NK-92 treated with Interleukin-12 subunit alpha and Interleukin-12 subunit beta, amount 100 ng/mL, for 24 hours (cell line): ENCODE measurements around the gene TFAP2B.

Experiments used
- DNase-seq: peaks from one replicate; lab custom pipeline; 2025; lab: John Stamatoyannopoulos, UW

The TFAP2B gene

DNA sequence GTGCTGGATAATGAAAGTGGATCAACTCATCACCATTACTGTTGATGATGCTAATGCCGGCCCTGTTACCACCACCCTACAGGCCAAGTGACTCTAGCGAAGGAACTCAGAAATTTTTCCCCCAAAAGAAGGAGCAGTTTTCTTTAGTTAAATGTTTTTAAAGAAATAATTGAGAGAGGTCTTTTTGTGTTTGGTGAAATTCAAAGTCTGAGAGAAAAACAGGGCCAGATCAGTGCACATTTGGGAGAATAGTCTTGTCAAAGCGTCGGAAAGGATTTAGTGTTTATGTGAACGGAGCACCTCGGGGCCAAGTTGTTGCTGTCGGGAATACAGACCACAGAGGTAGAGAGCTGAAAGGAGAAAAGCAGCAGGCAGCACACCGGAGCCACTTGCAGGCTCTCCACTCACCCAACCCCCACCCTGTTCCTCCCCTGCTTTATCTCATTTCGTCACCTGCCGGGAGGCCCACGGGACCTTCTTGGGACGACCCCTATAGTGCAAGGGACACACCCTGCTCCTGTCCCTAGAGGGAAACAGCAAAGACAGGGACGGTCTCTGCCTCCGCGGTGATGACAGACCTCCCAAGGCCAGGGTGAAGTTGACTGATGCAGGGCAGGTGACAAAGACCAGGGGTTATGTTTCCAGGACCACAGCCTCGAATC, 6.8 kb downstream of the TFAP2B start:
- no peak for DNase-seq

DNA sequence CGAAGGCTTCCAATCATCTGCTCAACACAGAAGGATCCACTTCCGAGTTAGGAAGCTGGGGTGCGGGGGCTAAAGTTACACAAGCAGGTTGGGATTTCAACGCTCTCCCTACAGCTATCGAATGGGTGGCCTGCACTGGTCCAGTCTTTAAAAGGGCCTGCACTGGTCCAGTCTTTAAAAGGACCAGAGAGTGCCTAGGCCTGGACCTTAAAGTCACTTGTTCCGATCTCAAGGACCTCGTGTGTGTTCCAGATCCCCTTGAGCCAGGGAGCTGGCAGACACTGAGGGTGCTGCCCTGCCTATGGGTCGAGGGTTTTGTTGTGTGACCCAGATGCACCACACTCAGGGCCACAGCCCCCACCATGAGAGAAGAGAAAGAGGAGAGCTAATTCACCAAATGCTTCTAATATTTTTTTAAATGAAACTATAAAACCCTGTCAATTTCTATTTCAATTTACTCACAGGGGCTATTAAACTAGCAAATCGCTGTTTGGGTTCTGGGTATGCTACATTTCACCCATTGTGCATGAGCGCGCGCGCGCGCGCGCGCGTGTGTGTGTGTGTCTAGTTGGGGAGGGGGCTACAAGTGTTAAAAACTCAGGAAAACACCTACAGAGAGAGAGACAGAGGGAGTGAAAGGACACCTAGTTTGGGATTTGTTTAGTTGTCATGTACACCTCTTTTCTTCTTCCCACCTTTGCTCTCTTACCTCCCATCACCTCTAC, 7.5 kb downstream of the TFAP2B start:
- no peak for DNase-seq

DNA sequence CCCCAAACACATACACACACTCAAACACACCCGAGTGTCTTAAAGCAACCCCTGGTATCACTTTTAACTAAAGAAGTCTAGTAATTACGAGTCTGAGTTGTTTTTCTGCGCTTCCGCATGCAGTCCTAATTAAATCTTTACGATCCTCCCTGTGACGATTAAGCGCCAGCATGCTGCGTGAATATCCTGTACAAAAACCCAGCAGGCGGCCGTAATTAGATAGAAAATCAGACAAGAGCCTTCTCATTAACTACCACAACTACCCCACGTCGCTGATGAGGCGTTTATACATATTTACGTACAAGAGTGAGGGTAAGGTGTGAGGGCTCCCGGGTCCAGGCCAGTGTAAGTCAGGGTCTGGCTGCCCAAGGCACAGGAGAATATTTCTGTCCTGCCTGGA, 8.1 kb downstream of the TFAP2B start:
- no peak for DNase-seq

DNA sequence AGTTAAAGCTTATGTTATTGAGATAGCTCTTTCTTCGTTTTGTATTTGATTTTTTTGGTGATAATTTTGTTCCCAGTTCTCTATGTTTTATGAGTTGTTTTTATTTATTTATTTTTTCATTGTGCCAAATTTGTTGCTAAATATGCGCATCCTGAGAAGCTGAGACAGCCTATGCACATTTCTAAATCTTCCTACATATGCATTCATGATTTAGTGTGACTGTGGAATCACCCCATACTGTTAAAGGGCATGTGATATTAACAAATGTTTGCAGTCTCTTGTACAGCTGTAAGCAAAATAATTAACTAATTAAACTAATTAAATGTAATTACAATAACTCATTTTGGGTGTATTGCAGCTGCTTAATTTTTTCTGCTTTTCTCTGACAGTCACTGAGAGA, 10.4 kb downstream of the TFAP2B start:
- DNase-seq = no peak

DNA sequence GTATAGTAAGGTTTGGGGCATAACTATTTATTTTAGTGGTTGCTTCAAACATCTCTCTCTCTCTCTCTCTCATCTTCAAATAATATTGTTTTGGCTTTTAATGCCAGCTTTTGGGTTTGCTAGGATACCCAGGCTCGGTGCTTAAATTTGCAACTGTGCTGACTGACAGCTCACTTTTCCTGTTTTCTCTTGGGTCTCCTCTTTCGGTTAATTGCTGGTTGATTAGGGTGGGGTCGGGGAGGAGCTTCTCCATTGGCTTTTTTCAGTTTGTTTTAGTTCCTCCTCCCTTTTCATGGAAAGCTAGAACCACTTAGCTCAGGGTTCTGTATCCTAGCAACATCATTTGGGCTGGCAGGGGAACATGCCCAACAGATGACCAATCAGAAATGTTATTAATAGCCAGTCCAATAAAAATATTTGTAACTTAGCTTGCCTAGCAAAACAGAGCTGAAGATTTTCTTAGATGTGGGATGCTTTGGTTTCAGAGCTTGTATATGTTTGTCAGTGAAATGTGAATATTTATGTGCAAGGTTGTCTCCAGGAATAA, 11.3 kb downstream of the TFAP2B start:
- DNase-seq = no peak

DNA sequence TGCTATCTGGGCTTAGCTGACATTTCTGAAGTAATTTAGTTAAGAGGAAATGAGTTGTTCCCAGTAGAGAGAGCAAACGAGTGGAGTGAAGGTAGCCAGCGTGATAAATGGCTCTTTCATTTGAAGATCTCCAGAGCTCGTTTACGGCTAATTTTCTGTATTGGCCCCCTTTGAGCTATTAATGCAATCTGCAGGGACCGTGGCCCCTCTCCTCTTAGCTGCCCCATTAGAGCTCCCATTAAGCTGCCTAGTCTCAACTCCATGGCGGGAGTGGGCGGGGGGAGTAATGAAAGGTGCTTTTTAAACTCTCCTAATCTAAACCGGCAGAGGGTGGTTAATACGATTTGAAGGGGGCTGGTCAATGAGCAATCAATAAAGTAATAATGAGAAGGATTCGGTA, 12.5 kb downstream of the TFAP2B start:
- DNase-seq = no peak

DNA sequence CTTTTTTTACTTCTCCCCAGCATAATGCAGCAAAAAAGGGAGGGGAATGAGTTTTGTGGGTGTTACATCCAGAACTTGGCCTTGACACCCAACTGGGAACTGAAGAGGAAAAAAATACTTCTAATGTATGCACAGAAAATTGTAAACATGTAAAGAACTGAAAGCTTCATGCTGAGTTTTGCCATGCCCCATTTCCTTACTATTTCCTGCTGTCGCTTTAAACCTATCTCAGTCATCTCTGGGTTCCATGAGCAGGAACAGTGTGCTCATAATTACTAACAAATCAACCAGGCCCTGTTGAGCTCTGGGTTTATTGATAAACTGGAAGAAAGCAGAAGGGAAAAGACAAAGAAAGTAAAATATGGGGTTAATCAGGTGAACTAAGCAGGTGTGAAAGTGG, 14.2 kb downstream of the TFAP2B start:
- no peak for DNase-seq

DNA sequence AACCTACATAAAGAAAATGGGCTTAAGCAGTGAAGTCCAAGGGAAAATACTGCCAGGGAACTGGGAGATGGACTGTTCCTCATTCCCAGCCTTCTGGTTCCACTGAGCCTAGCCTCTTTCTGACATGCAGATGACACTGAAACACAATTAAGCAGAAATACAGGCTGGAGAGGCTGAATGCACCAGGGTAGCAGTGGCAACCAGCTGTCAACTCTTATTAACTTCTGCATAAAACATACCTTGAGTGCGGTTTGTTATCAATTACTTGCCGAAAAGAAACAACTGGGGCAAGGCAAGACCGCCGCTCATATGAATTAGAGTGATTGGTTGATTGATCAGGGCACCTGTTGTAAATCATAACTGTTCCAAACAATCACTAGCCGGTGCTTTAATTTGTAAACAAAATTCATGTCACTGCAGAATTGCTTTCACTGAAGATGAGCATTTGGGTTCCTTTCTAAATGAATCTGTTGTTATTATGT, 16.3 kb downstream of the TFAP2B start:
- DNase-seq = no peak

DNA sequence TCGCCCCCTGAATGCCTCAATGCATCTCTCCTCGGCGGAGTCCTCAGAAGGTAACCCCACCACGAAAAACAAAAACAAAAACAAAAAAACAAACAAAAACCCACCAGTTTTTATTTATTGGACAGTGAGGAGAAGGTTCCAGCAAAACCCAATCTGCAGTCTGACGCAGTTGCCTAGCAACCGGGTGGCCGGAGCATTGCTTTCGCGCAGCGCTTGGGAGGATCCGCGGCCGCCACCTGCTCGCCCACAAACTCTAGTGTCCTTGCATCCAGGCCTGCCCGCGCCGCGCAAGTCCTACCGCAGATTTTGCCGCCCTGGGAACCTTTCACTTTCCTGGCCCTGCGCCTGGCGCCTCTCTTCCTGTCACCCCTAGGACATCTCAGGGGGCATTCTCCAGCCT, 17.6 kb downstream of the TFAP2B start:
- no peak for DNase-seq

DNA sequence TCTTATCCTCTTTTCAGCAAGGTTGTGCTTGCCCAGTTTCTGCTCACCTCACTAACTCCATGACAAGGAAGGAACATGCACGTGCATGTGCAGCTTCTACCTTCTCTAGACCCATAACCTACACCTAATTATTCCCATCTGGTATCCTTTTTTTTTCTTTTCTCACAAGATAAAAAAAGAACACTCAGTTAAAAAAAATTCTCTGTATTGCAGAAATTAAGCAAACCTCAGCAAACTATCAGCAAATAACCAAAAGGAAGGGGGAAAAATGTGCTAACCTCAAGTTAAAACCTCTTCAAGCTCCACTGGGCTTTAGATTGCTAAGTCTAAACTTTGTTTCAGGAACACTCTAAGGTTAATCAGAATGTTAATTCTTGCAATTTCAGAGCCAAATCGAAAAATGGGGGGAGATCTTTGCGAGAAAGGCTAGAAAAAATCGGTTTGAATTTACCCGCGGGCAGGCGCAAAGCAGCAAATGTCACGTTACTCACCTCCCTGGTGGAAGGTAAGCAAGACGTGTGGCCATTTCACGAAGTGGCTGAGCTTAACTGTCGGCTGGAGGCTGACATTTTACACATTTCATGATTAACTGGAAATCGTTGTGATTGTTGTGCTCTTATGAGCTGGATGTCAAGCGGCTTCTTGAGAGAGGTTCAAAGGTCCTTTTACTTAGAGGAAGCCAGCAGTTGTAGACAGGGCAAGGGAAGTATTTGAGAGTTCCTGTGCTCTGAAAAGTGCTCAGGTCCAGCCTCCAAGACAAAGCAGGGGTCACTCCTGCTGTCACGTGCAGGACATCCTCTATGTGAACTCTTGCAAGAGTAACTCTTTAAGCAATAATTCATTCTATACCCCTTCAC, 19.1 kb downstream of the TFAP2B start:
- no peak for DNase-seq

DNA sequence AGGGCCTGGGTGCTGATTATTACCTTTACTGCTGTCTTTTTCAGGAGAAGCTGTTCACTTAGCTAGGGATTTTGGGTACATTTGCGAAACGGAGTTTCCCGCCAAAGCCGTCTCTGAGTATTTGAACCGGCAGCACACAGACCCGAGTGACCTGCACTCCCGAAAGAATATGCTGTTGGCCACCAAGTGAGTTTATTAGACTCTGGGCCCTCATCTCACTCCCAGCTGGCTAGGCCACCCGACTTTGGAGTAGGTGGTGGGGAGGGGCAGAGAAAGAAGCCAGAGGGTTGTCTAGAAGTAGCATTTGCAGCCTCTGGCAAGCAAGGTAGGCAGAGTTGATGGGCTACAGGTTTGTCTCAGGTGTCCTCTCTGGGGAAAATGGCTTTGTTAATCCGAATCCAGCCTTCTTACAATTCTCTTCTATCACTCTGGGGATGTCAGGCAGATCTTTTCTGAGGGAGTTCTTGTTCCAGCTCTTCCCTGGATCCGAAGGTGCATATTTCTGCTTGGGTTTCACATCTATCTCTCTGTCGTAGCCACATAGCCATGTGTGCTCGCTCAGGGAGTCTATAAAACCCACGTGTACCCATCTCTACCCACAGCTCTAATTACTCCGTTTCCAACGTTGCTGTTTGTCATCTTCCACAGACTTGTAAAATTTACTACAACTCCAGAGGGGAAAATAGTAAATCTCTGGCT, 21.6 kb downstream of the TFAP2B start:
- no peak for DNase-seq

DNA sequence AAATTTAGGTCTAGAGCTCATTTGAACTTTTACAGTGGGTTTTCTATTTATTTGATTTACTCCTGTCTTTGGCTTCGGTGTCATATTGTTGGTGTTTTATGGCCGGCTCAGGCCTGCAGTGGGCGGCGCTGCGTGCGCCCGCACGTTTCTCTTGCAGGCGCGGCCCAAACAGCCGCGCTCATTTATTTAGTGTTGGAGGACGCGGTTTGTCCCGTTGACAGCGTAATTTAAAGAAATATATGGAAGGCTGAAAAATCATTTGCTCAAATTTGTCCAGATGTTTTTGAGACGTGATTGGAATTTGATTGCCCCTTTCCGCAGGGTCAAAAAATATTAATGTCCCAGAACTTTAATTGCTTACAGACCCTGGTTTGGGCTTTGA, 22.1 kb downstream of the TFAP2B start:
- no peak for DNase-seq

DNA sequence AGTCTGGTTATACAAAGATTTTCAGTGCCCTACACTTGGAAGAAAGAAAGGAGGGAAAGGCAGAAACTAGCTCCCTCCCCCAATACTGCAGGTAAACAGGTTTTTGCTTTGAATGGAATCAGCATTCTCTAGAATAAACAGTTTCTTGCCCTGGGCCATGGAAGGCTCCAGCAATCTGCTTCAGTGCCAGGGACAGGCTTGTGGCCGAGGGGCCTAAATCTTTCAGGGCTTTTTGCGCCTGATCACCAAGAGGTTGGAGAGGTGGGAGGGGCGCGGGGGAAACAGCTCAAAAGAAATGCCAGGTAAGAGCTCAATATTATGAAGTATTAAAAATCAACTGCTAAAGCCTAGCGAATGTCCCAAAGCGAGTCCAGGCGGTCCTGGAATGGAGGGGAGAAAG, 23.8 kb downstream of the TFAP2B start:
- DNase-seq = no peak

DNA sequence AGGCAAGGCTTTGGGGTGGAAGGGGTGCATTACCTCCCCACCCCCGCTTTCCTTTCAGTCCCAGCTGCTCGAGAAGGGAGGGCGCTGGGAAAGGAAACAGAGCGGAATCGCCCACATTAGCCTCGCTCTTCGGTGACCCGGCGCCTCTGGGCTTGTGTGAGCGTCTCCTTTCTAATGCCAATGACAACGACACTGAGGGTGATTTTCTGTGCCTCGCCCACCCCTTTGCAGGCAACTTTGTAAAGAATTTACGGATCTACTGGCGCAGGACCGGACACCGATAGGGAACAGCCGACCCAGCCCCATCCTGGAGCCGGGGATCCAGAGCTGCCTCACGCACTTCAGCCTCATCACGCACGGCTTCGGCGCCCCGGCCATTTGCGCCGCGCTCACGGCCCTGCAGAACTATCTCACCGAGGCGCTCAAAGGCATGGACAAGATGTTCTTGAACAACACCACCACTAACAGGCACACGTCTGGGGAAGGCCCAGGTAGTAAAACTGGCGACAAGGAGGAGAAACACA, 24.3 kb downstream of the TFAP2B start:
- DNase-seq = no peak

DNA sequence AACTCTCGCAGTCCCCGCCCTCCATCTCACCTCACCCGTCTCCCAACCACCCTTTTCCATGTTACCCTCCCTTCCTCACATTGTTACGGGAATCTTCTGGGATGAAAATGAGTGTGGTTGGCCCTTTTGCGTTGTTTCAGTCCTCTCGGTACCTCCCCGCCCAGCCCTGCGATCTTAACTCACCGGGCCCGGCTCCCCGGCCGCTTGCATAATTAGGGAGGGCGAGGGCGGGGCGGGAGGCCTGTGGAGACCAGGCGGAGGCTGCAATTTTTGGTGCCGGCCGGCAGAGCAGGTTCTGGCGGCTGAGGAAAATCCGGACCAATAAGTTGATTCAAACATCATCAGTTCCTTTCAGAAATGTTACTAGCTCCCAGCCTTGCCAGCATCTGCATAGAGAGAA, 25.2 kb downstream of the TFAP2B start:
- DNase-seq = no peak

DNA sequence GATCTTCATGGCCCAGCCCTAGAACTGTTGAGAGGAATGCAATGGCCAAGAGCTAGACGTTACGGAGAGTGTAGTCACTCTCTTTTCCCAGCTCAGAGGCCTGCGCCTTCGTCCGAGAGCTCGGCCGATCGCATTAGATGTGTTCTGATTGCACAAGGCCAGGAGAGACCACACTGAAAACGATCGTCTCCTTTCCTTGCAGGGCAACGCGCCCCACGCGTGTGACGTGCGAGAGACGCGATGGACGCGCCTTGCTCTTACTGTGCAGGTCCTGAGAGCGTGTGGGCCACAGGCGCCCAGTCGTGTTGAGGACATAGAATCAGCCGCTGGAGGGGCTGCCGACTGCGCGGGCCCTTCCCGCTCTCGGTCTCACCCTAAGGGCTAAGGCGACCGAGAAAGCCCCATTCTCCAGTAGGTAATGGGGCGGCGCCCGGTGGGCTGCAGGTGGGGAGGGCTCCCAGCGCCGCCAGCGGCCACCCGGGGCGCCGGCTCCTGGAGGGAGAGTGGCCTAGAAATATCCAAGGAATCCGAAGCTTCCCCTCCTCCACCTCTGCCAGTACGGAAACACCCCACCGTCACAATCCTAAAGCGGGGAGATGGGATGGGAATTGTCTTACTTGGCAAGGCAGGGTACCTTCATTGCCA, 26.9 kb downstream of the TFAP2B start:
- no peak for DNase-seq

DNA sequence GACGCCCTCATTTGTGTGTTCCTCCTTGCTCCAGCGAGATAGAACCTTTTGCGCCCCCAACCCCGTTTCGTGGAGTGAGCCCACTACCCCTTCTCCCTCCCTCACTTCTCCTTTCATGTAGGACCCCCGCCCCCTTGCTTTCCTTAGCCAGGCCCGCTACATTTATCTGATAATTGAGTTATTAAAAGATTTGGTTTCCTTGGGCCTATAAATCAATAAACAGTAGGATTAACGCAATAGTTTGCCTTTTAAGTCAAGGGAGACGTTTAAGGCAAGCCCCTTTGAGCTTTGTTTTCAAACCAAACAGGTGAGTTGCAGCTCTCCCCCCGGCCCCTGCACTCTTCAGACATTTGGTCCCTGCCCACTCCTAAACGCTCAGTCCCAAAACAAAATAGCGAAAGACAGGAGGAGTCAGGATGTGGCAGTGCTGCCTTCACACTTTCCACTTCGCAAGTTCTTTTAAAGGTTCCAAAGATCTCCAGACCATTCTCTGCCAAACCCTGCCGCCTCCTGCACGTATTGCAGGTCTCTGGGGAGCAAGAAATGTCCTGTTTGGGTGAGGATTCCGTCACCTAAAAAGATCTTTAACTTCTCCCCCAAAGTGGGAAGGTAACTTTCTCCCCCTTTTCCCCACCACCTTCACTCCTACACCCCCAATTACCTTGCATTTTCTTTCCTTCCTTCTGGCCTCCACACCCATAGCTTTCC, 27.6 kb downstream of the TFAP2B start:
- DNase-seq = no peak

DNA sequence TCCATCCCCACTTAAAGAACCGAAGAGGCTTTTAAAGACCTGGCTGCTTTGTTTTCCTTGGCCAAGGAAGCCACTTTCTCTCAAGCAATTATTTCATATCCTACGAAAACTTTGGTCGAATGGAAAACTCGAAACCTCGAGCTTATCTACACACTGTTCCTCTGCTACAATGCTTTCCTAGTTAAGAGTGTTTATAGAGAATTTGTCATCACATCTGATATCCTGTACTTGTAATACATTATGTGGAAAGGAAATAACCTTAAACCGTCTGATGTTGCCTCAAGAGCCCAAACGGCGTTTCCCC, 28.1 kb downstream of the TFAP2B start:
- DNase-seq = no peak

DNA sequence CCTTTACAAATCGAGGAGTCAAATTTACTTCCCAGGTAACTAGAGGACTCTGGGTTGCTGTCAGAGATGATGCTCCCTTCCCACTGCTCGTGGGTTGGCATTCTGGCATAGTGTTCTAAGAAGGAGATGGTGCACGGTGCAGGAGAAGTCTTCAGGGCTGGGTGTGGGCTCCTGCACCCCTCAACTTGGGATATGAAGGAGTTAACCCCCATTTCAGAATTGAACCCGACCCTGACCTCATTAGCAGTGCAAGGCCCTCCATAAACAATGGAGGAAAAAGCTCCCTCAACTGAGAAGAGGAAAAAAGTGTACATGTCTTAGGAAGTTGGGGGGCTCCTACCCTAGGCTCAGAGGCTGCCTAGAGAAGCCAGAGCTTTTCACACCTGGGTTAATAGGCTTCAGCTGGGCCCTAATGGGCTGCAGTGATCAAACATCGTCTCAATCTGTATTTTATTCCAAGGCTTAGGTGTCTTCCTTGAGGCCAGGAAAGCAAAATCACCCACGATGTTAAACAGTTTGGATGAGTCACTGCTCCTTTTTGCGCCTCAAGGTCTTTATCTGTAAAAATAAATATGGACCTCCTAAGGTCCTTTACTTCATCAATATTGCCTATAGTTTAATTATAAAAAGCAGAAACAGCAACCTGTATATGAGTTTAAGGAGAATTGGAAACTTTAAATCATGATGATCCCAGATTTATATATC, 29.4 kb downstream of the TFAP2B start:
- no peak for DNase-seq
